ENCODE data around the gene ADCY5.

Gene ADCY5

DNA sequence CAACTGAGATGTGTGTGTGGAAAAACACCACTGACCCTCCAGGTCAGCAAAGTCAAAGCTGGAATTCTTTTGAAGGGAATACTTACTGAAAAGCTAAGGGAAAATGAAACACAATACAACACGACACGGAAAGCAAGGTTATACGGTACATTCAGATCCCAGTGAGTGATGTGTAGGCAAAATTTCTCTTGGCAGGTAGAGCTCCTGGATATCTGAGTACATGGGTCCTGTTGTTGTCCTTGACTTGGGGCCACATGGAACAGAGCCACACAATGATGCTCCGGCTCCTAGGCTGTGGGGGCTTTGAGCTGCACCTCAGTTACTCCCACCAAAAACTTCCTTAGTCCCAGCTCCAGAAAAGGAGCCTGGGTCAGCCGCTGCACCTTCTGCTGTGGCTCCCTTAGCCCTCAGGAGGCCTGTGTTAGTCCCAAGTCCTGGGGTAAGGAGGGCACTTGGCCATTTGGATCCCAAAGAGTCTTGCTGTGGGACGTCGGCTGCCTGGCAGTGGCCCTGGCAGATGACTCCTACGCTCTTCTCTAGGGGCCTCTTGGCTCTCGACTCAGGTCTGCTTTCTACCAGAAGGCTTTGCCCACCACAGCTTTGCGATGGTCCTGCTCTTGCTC lies 95.6 kb downstream of the ADCY5 start:
- DNase-seq, result no peak

DNA sequence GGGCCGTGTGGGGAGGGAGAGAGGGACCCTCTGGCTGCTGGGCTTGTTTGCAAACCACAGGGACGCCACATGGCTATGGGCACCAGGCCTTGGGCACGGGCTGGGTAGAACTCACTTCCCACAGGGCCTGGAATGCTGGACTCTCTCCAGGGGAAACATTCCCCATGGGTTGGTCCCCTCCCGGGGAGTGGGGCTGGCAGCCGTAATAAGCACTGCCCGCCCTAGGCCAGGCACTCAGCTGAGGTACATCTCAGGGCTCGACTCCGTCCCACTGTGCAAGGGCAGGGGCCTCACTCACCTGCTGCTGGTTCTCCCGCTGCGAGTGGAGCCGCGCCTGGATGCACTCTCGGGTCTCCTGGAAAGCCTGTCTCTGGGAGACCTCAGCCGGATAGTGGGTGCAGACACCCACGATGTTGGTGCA lies 96.7 kb downstream of the ADCY5 start:
- DNase-seq, result no peak
- in situ Hi-C loops (cut with HindIII; ENCODE audit: low pct_ligation_motif_present, low pct_unique_long_range_greater_than_20kb, low sequenced_read_pairs), result no loop called here

More for the DNA sequence above, 95.6 kb downstream of the ADCY5 start:
- in situ Hi-C loops (cut with HindIII; ENCODE audit: low pct_ligation_motif_present, low pct_unique_long_range_greater_than_20kb, low sequenced_read_pairs), result no loop called here

GRCh38 chr3:123351501-123351900 lies 97.4 kb downstream of the ADCY5 start:
- in situ Hi-C loops (cut with HindIII; ENCODE audit: low pct_ligation_motif_present, low pct_unique_long_range_greater_than_20kb, low sequenced_read_pairs), result no loop called here
- no peak for DNase-seq

- in situ Hi-C loops (cut with HindIII; ENCODE audit: low pct_ligation_motif_present, low pct_unique_long_range_greater_than_20kb, low sequenced_read_pairs), result no loop called here
- DNase-seq, result no peak
Measured at GRCh38 chr3:123350971-123351370, 97.9 kb downstream of the ADCY5 start.

GRCh38 chr3:123349566-123350435 lies 99.1 kb downstream of the ADCY5 start:
- in situ Hi-C loops (cut with HindIII; ENCODE audit: low pct_ligation_motif_present, low pct_unique_long_range_greater_than_20kb, low sequenced_read_pairs), result no loop called here
- no peak for DNase-seq

DNA sequence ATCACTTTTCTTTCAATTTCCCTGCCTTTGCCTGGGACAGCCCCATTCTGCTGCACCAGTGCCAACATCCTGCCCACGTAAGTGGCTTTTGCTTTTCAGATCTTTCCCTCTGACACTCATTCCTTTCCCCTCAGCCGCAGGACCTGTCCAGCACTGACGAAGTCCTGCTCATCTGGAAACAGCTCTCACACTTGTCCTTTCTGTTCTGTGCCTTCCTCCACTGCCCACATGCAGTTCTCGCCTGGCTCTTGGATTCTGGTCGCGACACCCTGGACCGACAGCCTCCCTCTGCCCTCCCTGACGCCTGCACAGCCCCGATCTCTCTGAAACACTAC lies 99.7 kb downstream of the ADCY5 start:
- no peak for DNase-seq
- in situ Hi-C loops (cut with HindIII; ENCODE audit: low pct_ligation_motif_present, low pct_unique_long_range_greater_than_20kb, low sequenced_read_pairs), result no loop called here

- in situ Hi-C loops (cut with HindIII; ENCODE audit: low pct_ligation_motif_present, low pct_unique_long_range_greater_than_20kb, low sequenced_read_pairs), result no loop called here
- DNase-seq, result no peak
Measured at GRCh38 chr3:123348471-123349200, 100.3 kb downstream of the ADCY5 start.

GRCh38 chr3:123347691-123348264 lies 101.1 kb downstream of the ADCY5 start:
- DNase-seq, result no peak
- in situ Hi-C loops (cut with HindIII; ENCODE audit: low pct_ligation_motif_present, low pct_unique_long_range_greater_than_20kb, low sequenced_read_pairs), result no loop called here

DNA sequence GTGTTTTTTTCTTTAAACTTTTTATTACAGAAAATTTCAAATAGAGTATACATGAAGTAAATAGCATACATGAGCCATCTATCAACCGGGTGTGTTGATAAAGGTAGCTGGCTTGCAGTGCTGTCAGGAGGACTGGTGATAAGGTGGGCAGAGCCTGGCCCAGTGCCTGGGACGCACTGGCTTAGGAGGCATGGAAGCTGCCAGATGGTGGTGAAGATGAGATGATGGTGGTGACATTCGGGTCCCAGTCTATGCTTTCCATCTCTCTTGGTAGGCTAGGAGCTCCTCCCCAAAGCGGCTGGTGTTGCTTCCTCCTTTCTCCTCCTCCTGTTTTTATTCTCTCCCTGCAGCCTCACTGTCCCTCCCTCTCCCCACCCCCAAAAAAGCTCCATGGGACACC lies 101.7 kb downstream of the ADCY5 start:
- DNase-seq, result no peak
- in situ Hi-C loops (cut with HindIII; ENCODE audit: low pct_ligation_motif_present, low pct_unique_long_range_greater_than_20kb, low sequenced_read_pairs), result no loop called here

GRCh38 chr3:123346021-123346420 lies 102.9 kb downstream of the ADCY5 start:
- in situ Hi-C loops (cut with HindIII; ENCODE audit: low pct_ligation_motif_present, low pct_unique_long_range_greater_than_20kb, low sequenced_read_pairs), result no loop called here
- no peak for DNase-seq

- no peak for DNase-seq
- in situ Hi-C loops (cut with HindIII; ENCODE audit: low pct_ligation_motif_present, low pct_unique_long_range_greater_than_20kb, low sequenced_read_pairs), result no loop called here
Measured at GRCh38 chr3:123344907-123345594, 103.8 kb downstream of the ADCY5 start.

- DNase-seq, result no peak
- in situ Hi-C loops (cut with HindIII; ENCODE audit: low pct_ligation_motif_present, low pct_unique_long_range_greater_than_20kb, low sequenced_read_pairs), result no loop called here
Measured at GRCh38 chr3:123344175-123344906, 104.5 kb downstream of the ADCY5 start.

GRCh38 chr3:123343296-123344174 lies 105.4 kb downstream of the ADCY5 start:
- in situ Hi-C loops (cut with HindIII; ENCODE audit: low pct_ligation_motif_present, low pct_unique_long_range_greater_than_20kb, low sequenced_read_pairs), result no loop called here
- DNase-seq, result no peak

DNA sequence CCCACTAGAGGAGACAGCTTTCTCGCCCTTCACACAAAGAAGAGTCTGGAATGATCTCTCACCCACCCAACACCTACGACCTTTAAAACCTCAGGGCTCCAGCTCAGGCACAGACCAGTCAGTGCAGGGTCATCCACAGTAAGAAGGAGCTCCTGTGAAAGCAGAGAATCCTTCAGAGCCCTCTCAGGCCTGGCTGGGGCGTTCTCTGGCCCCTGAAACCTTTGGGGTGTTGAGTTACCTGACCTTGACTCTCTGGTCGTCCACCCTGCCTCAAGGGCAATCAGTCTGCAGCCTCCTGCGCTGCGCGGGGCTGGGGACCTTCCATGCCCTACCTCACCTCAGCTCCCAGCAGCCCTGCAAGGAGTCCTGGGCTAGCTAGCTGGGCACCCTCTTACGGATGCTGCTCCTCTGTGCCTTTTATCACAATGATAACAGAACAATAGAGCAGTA lies 106.2 kb downstream of the ADCY5 start:
- no peak for DNase-seq
- in situ Hi-C loops (cut with HindIII; ENCODE audit: low pct_ligation_motif_present, low pct_unique_long_range_greater_than_20kb, low sequenced_read_pairs), result no loop called here

GRCh38 chr3:123341871-123342630 lies 106.8 kb downstream of the ADCY5 start:
- no peak for DNase-seq
- in situ Hi-C loops (cut with HindIII; ENCODE audit: low pct_ligation_motif_present, low pct_unique_long_range_greater_than_20kb, low sequenced_read_pairs), result no loop called here

GRCh38 chr3:123340336-123340735 lies 108.6 kb downstream of the ADCY5 start:
- no peak for DNase-seq
- in situ Hi-C loops (cut with HindIII; ENCODE audit: low pct_ligation_motif_present, low pct_unique_long_range_greater_than_20kb, low sequenced_read_pairs), result no loop called here
